PC-9 (cell line): ENCODE data around the gene SLC39A13.

Experiments used
- EZH2 ChIP-seq: fragments of 200-600 bp; sonication (generic); IDR thresholded peaks from 2 replicates; pipeline ENCODE4 v1.8.0; 2017; ENCODE audit warnings: antibody characterized with exemption, low read depth
- TF ChIP-seq, protein P1 (sequence below): fragments of 200-600 bp; sonication (generic); conservative IDR thresholded peaks from 2 replicates; pipeline ENCODE4 v1.6.1; 2017; ENCODE audit warnings: mixed run types, antibody characterized with exemption, mild to moderate bottlenecking, moderate library complexity

DNA sequence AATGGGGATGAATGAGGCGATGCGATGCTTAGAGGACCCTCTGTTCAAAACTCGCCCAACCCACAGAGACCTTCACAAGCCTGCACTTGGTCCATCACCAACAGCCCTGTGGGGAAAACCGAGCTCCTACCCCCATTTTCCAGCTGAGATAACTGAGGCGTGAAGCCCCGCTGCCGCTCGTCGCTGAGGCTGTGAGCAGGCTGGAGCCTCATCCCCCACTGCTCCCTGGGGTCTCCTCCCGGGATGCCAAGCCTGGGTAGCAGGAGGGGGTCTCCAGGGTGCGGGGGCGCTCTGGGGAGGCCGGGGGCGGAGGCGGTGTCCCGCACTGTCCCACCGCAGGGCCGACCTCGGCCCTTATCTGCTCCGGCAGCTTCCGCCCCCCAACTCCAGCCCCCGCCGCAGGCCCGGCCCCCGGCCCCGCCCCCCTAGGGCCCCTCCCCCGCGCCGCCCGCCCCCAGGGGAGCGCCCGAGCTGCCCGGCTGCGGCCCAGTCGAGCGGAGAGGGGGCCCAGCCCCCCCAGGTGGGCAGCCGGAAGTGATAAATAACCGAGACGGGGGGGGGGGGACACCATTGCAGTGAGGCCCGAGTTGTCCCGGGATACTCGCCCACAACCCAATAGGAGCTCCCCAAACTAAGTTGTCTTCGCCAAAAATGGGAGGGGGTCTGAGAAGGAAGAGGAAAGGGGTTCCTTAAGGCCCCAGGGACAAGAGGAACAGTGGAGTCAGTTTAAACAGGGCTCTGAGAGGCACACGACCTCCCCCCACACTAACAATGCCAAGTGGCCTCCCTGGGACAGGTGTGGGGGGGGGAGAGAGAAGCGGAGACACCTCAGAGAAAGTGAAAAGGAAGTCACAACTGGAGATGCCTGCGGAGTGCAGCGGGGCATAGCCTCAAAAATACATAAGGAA, 8.3 kb upstream of the SLC39A13 start:
- TF ChIP-seq, protein P1, sequence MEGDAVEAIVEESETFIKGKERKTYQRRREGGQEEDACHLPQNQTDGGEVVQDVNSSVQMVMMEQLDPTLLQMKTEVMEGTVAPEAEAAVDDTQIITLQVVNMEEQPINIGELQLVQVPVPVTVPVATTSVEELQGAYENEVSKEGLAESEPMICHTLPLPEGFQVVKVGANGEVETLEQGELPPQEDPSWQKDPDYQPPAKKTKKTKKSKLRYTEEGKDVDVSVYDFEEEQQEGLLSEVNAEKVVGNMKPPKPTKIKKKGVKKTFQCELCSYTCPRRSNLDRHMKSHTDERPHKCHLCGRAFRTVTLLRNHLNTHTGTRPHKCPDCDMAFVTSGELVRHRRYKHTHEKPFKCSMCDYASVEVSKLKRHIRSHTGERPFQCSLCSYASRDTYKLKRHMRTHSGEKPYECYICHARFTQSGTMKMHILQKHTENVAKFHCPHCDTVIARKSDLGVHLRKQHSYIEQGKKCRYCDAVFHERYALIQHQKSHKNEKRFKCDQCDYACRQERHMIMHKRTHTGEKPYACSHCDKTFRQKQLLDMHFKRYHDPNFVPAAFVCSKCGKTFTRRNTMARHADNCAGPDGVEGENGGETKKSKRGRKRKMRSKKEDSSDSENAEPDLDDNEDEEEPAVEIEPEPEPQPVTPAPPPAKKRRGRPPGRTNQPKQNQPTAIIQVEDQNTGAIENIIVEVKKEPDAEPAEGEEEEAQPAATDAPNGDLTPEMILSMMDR: no peak
- no peak for TF ChIP-seq EZH2
